Measurements from ENCODE around the gene PPFIA1. TPM values are rescaled to one million over a fixed set of nuclear protein-coding genes. Genes with fewer than 3 reads are reported as not detected.

The PPFIA1 gene
- total and polyA plus RNA-seq, 9 donors: 20.5 to 60.3 (median 37.8) TPM

GRCh38 chr11:70282012-70282411 lies 11.5 kb downstream of the PPFIA1 start:
- Histone ChIP-seq H3K9me3 (no peaks in the 10 kb centered on the region), H3K4me1 (ENCODE audit: insufficient read depth) (no peaks in the 10 kb centered on the region), H3K4me3 (no peak overlapping the region), H3K27ac (no peak overlapping the region), H3K27me3 (no peaks in the 10 kb centered on the region), H3K36me3 (no peaks in the 10 kb centered on the region)
- TF ChIP-seq POLR2A (IDR thresholded peaks at IDR 0.05): no peak
- TF ChIP-seq CTCF (IDR thresholded peaks at IDR 0.05): no peak
- TF ChIP-seq EP300 (IDR thresholded peaks at IDR 0.05): no peak
- intact Hi-C loops (cut with DNase I): loop anchor here in 1 of 4 donors (10.0 kb wide), 1 partner anchor 113 kb away; the partner anchor contains the start of gene CTTN
- WGBS, 3 donors: 84 to 97% (median 91%) methylated on average over 4 of the region's 4 CpGs
- DNase-seq: no peak

GRCh38 chr11:70288721-70289120 lies 18.2 kb downstream of the PPFIA1 start:
- H3K27ac ChIP-seq: no peak overlapping the region
- no peaks in the 10 kb centered on the region for H3K27me3 ChIP-seq
- no peak for TF ChIP-seq CTCF (IDR thresholded peaks at IDR 0.05)
- TF ChIP-seq EP300 (IDR thresholded peaks at IDR 0.05): no peak
- TF ChIP-seq POLR2A (IDR thresholded peaks at IDR 0.05): no peak
- no peaks in the 10 kb centered on the region for H3K9me3 ChIP-seq
- intact Hi-C loops (cut with DNase I): loop anchor here in 1 of 4 donors (10.0 kb wide), 1 partner anchor 106 kb away; the partner anchor contains the start of gene CTTN
- no peak overlapping the region for H3K4me3 ChIP-seq
- no peak for DNase-seq
- H3K4me1 ChIP-seq (ENCODE audit: insufficient read depth): no peaks in the 10 kb centered on the region
- no peaks in the 10 kb centered on the region for H3K36me3 ChIP-seq
- WGBS, 3 donors: 93 to 94% (median 93%) methylated on average over 6 of the region's 6 CpGs

DNA sequence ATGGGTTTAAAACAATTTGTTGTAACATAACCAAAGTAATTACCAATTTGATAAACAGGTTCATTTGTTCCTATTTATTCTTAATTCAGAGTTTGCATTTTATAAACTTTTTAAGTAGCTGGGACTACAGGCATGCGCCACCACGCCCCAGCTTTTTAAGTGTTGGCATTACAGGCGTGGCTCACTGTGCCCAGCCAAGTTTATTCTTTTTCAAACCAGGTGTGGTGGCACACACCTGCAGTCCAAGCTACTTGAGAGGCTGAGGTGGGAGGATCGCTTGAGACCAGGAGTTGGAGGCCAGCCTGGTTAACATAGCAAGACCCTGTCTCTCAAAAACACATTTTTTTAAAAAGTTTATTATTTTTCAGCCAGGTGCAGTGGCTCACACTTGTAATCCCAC lies 19.1 kb downstream of the PPFIA1 start:
- no peak for DNase-seq
- Histone ChIP-seq H3K27ac (no peak overlapping the region), H3K27me3 (no peaks in the 10 kb centered on the region), H3K9me3 (no peaks in the 10 kb centered on the region), H3K4me1 (ENCODE audit: insufficient read depth) (no peaks in the 10 kb centered on the region), H3K36me3 (no peaks in the 10 kb centered on the region), H3K4me3 (no peak overlapping the region)
- TF ChIP-seq EP300 (IDR thresholded peaks at IDR 0.05): no peak
- no peak for TF ChIP-seq CTCF (IDR thresholded peaks at IDR 0.05)
- no peak for TF ChIP-seq POLR2A (IDR thresholded peaks at IDR 0.05)
- 98 to 99% (median 99%) methylated on average over 4 of the region's 4 CpGs for WGBS, 3 donors
- intact Hi-C loops (cut with DNase I): loop anchor here in 1 of 4 donors (10.0 kb wide), 1 partner anchor 105 kb away; the partner anchor contains the start of gene CTTN

- Histone ChIP-seq H3K36me3 (no peaks in the 10 kb centered on the region), H3K4me3 (no peak overlapping the region), H3K4me1 (ENCODE audit: insufficient read depth) (no peaks in the 10 kb centered on the region), H3K27ac (no peak overlapping the region), H3K27me3 (no peaks in the 10 kb centered on the region), H3K9me3 (no peaks in the 10 kb centered on the region)
- WGBS, 3 donors: 80 to 95% (median 90%) methylated on average over 7 of the region's 7 CpGs
- intact Hi-C loops (cut with DNase I): no loop called here
- no peak for DNase-seq
- TF ChIP-seq CTCF (IDR thresholded peaks at IDR 0.05): no peak
- TF ChIP-seq EP300 (IDR thresholded peaks at IDR 0.05): no peak
Measured at GRCh38 chr11:70290361-70291065, 20.0 kb downstream of the PPFIA1 start.

Data from ovary (tissue), 9 donors.